GM23248 (cell line): ENCODE measurements around the gene UPP1.

Experiments used
- EZH2 ChIP-seq: fragments of 200-600 bp; sonication (generic); IDR thresholded peaks from 2 replicates; pipeline ENCODE4 v1.6.1; 2018; ENCODE audit warnings: antibody characterized with exemption, mild to moderate bottlenecking; ENCODE audit not compliant: insufficient read depth, poor library complexity, severe bottlenecking
- EZH2phosphoT487 ChIP-seq: fragments of 200-600 bp; sonication (generic); IDR thresholded peaks from 2 replicates; pipeline ENCODE4 v1.6.1; 2018; ENCODE audit warnings: antibody characterized with exemption, moderate library complexity, mild to moderate bottlenecking, low read depth; ENCODE audit not compliant: insufficient read depth

DNA sequence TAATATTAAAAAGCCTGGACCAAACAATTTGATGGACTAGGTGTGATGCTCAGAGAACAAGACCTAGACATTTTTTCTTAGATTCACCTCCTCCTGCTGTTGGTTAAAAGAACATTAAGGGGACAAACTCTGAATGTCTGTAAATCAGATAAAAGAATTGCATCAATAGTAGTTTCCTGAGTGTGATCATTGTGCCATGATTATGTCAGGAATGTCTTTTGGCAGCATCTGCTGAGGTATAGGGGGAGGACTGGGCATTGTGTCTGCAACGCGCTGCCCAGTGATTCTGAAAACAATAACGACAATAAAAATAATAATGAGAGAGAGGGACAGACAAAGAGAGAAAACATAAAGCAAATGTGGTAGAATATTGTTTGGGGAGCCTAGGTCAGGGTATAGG is 46.8 kb upstream of the UPP1 start:
- TF ChIP-seq EZH2 = no peak
- TF ChIP-seq EZH2phosphoT487 = no peak
